PFSK-1 (cell line): ENCODE results near the gene MAOB.

Experiments used
- FOXP2 ChIP-seq: optimal IDR thresholded peaks from 2 replicates; pipeline ENCODE3; 2011; ENCODE audit warnings: borderline replicate concordance, control low read depth, inconsistent platforms; ENCODE audit not compliant: insufficient read depth; ENCODE audit errors: extremely low read length, extremely low read depth
- POLR2AphosphoS5 ChIP-seq: IDR thresholded peaks from 2 replicates; pipeline ENCODE4 v1.6.1; 2012; ENCODE audit warnings: low read depth, mild to moderate bottlenecking, control low read depth, low read length, moderate library complexity
- REST ChIP-seq, 2 experiments: IDR thresholded peaks; 2 replicates each; pipeline versions ENCODE4 v1.6.1 to v1.8.0; 2011 to 2012; ENCODE audit warnings: low read depth in 2 of 2, low read length in 2 of 2, control low read depth in 1 of 2, inconsistent platforms in 1 of 2, mild to moderate bottlenecking in 1 of 2, moderate library complexity in 1 of 2; ENCODE audit not compliant: insufficient read depth in 1 of 2
- TAF1 ChIP-seq: IDR thresholded peaks from 2 replicates; pipeline ENCODE4 v1.6.1; 2012; ENCODE audit warnings: low read length, control low read depth, borderline replicate concordance; ENCODE audit not compliant: insufficient read depth

DNA sequence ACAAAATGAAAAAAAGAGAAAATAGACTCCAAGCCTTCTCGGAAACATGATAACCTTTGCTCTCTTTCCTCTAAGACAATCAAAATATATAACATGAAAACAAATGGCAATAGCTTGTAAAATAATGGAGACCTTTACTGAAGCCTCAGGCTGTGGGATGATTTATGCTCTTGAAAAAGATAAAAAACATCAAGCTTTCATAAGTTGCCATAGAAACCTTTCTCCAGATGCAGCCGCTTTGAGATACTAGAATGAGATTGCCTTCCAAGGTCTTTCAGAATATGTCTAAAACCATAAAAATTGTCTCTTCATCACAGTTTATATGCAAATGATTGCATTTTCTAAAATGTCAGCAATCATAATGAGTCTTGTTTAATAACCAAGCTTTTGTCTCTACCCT, 31.6 kb downstream of the MAOB start:
- no peak for TF ChIP-seq POLR2AphosphoS5
- TF ChIP-seq REST (IDR thresholded peaks at IDR 0.05; ENCODE audit: insufficient read depth in 1 of 2, low read depth in 2 of 2, low read length in 2 of 2), result no peak
- no peak for TF ChIP-seq TAF1
- TF ChIP-seq FOXP2, result no peak
